Effector memory CD8-positive, alpha-beta T cell (primary cell): Measurements from ENCODE around the gene YY1.
A peak's percentile ranks its signal among the peaks of the same experiment; 100 is the strongest.

Experiments
- ATAC-seq: fragments of 150-1000 bp; cut with Tn5 transposase; replicated peaks from 2 replicates; pipeline ENCODE4 v1.10.0; 2021; ENCODE audit warnings: mild to moderate bottlenecking, moderate library complexity
- DNase-seq, 3 experiments: peaks; one replicate each; pipeline ENCODE4 v3.0.0; 2021
- H3K27ac Mint-ChIP-seq, 2 donors: one replicate each; pipeline ENCODE4 v1.8.0; 2022; ENCODE audit warnings: mild to moderate bottlenecking in 2 of 2, mixed read lengths in 2 of 2, moderate library complexity in 2 of 2
- H3K27me3 Mint-ChIP-seq, 2 donors: one replicate each; pipeline ENCODE4 v1.8.0; 2022; ENCODE audit warnings: mixed read lengths in 2 of 2
- H3K36me3 Mint-ChIP-seq: one replicate; pipeline ENCODE4 v1.8.0; 2022; ENCODE audit warnings: mild to moderate bottlenecking, moderate library complexity, mixed read lengths; ENCODE audit not compliant: insufficient read depth
- H3K4me1 Mint-ChIP-seq, 2 donors: one replicate each; pipeline ENCODE4 v1.8.0; 2022; ENCODE audit warnings: low read depth in 2 of 2, mixed read lengths in 2 of 2
- H3K4me3 Mint-ChIP-seq, 2 donors: one replicate each; pipeline ENCODE4 v1.8.0; 2022; ENCODE audit warnings: mild to moderate bottlenecking in 2 of 2, mixed read lengths in 2 of 2, moderate library complexity in 2 of 2
- H3K9me3 Mint-ChIP-seq, 2 donors: one replicate each; pipeline ENCODE4 v1.8.0; 2022; ENCODE audit warnings: mixed read lengths in 2 of 2

Gene YY1

GRCh38 chr14:100317912-100318808, 79.2 kb downstream of the YY1 start:
- Mint-ChIP-seq H3K9me3 (no peaks in the 10 kb centered on the region), H3K27ac (peak overlapping the region in 1 of 2 donors; percentile 64), H3K4me3 (peak overlapping the region; percentile 67 to 71), H3K4me1 (peaks cover 3 to 5% of the 10 kb centered on the region in 2 donors), H3K27me3 (no peaks in the 10 kb centered on the region), H3K36me3 (peaks cover 3% of the 10 kb centered on the region)
- ATAC-seq, result peak; percentile 99
- peak; percentile 70 to 75 (median 73) for DNase-seq

DNA sequence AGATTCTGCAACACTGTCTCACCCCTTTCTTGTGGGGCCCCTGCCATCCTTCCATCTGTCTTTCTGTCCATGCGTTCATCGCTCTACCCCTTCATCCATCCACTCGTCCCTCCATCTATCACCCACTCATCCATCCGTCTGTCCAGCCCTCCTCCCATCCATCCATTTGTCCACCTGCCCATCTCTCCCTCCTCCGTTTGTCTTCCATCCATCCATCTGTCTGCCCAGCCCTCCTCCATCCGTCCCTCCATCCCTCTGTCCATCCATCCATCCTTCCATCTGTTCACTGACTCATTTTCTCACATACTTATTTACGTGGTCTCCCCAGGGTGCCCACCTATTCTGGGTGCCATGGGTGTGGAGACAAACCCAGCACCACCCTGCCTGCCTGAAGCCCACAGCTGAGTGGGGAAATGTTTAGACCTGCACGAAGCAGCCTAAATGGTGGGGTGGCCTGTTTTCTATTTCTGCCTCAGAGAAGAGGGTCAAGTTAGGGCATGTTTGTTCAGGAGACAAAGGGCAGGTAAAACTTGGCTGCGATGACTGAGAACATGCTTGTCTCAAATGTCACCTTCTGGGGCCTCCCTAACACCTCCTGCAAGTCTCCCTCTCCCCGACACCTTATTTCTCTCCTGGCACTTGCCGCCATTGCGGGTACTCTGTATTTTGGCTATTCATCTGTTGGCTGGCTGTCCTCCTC, 81.4 kb downstream of the YY1 start:
- ATAC-seq, result no peak
- H3K4me1 Mint-ChIP-seq, result peaks cover 3 to 5% of the 10 kb centered on the region in 2 donors
- H3K27ac Mint-ChIP-seq, result no peak overlapping the region
- H3K36me3 Mint-ChIP-seq, result no peaks in the 10 kb centered on the region
- DNase-seq, result no peak
- no peaks in the 10 kb centered on the region for H3K9me3 Mint-ChIP-seq
- no peaks in the 10 kb centered on the region for H3K27me3 Mint-ChIP-seq
- no peak overlapping the region for H3K4me3 Mint-ChIP-seq

DNA sequence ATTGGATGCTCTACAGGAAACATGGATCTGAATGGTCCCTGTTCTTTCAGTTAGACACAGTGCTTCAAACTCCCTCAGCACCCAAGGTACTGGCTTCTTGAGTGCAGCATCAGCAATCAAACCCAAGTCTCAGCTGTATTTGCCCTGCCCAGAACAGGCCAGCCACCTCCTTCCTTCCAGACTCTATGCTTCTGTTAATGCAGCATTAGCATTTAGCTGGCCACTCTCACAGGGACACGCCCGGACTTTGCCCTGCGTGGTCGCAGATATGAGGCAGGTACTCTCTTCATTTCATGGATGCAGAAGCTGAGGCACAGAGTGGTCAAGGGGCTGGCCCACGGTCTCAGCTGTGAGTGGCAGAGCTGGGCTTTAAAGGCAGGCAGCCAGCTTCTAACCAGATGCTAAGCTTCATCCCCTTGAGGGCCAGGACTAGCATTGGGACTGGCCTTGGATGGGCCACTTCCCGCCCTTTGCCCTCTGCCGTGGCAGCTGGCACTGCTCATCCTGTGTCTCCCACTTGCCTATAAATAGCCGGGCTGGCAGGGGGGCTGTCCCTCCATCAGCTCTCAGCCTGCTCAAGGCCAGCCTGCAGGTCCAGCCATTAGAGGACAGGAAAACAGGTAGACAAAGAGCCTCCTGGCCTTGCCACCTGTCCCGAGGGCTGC, 82.7 kb downstream of the YY1 start:
- H3K36me3 Mint-ChIP-seq, result no peaks in the 10 kb centered on the region
- no peak for ATAC-seq

GRCh38 chr14:100322138-100322957, 83.4 kb downstream of the YY1 start:
- no peak for ATAC-seq
- no peaks in the 10 kb centered on the region for H3K9me3 Mint-ChIP-seq
- no peak for DNase-seq
- no peaks in the 10 kb centered on the region for H3K27me3 Mint-ChIP-seq
- H3K27ac Mint-ChIP-seq, result peak overlapping the region in 1 of 2 donors; percentile 25
- no peak overlapping the region for H3K4me3 Mint-ChIP-seq
- H3K4me1 Mint-ChIP-seq, result peaks cover 3 to 5% of the 10 kb centered on the region in 2 donors
- H3K36me3 Mint-ChIP-seq, result no peaks in the 10 kb centered on the region

More for the DNA sequence above, 82.7 kb downstream of the YY1 start:
- H3K27ac Mint-ChIP-seq, result no peak overlapping the region
- H3K4me3 Mint-ChIP-seq, result no peak overlapping the region
- no peaks in the 10 kb centered on the region for H3K27me3 Mint-ChIP-seq
- DNase-seq, result no peak
- H3K4me1 Mint-ChIP-seq, result peaks cover 3 to 5% of the 10 kb centered on the region in 2 donors
- H3K9me3 Mint-ChIP-seq, result no peaks in the 10 kb centered on the region

DNA sequence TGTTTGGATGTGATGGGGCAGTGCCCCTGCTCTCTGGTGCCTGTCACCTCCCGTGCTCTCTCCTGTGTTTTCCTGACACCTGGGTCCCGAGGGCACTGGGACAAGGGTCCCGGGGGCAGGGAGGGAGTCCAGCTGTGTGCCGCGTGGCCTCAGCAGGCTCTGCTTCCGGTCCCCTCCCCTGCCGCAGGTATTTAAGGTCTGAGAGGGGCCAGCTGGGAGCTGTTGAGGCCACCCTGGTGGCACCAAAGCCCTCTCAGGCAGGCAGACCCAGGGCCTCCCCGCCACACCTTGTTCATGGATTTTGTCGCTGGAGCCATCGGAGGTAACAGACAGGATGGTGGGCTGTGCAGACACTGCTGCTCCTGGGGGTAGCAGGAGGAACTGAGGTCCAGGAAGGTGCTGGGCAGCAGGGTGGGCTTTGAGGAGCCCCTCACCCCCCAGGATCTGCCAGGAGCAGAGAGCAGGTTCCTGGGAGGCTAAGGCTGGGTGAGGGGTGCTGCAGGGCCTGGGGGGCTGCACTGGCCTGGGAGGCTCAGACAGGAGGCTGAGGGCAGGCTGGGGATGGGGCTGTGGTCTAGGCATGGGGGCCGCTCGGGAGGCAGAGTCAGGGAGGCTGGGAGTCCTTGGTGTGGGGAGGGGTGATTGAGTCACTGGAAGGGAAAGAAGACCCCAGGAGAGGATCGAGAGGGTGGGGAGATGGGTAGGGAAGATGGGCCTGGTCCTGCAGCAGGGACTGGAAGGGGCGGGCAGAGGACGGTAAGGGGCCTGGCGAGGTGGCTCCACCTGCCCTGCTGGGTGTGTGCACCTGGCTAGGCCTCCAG, 84.4 kb downstream of the YY1 start, which contains the start of gene SLC25A47:
Gene SLC25A47 (plus strand): TSS at position 219 of the 821 bp plus-strand sequence. CDS start 76 bp downstream, at position 295.
- Mint-ChIP-seq H3K27ac (peak within 1 kb of the TSS in 1 of 2 donors; percentile 25), H3K27me3 (no peaks in the 10 kb centered on the region), H3K4me3 (no peak within 1 kb of the TSS), H3K4me1 (peaks cover 0 to 1% of the 10 kb centered on the region in 2 donors), H3K36me3 (no peaks in the 10 kb centered on the region), H3K9me3 (no peaks in the 10 kb centered on the region)
- DNase-seq, result no peak
- no peak for ATAC-seq

DNA sequence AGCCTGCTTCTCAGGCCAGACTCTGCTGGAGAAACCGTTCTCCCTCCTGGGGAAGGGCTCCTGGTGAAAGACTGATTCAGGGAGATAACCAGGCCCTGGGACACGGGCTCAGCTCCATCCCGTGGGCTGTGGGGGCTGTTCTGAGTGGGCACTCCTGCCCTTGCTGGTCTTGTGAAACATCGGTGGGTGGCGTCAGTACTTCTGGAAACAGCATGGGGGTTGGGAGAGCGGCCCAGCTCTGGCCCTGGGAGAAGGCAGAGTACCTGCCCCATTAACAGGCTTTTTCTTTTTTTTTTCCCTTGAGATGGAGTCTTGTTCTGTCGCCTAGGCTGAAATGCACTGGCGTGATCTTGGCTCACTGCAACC, 85.0 kb downstream of the YY1 start:
- Mint-ChIP-seq H3K27me3 (no peaks in the 10 kb centered on the region), H3K4me1 (peaks cover 0 to 1% of the 10 kb centered on the region in 2 donors), H3K9me3 (no peaks in the 10 kb centered on the region), H3K36me3 (no peaks in the 10 kb centered on the region), H3K4me3 (no peak overlapping the region), H3K27ac (no peak overlapping the region)
- DNase-seq, result no peak
- ATAC-seq, result no peak

DNA sequence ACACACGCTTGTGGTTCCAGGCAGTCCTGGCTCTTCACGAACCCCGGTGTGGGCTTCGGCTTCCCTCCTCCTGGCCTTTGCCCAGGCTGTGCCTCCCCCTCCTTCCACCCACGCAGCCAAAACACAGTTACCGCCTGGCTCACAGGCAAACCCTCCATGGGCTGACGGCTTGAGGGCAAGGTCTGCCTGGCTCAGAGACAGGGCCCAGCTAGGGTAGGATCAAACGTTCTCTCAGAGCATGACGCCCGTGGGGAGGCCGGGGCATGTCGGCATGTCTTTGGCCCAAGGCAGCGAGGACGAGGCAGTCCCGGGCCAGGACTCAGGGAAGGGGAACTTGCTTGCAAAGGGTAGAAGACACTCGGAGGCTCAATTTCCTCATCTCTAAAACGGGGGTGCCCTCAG, 86.3 kb downstream of the YY1 start:
- Mint-ChIP-seq H3K9me3 (no peaks in the 10 kb centered on the region), H3K27me3 (no peaks in the 10 kb centered on the region), H3K36me3 (no peaks in the 10 kb centered on the region), H3K4me1 (peaks cover 0 to 1% of the 10 kb centered on the region in 2 donors), H3K27ac (no peak overlapping the region), H3K4me3 (no peak overlapping the region)
- DNase-seq, result no peak
- ATAC-seq, result no peak

- DNase-seq, result no peak
- no peak for ATAC-seq
- Mint-ChIP-seq H3K27ac (no peak overlapping the region), H3K4me3 (no peak overlapping the region), H3K4me1 (peaks cover 0 to 1% of the 10 kb centered on the region in 2 donors), H3K9me3 (no peaks in the 10 kb centered on the region), H3K27me3 (no peaks in the 10 kb centered on the region), H3K36me3 (no peaks in the 10 kb centered on the region)
Observed at GRCh38 chr14:100325958-100326357, 87.0 kb downstream of the YY1 start.

GRCh38 chr14:100327128-100327527, 88.2 kb downstream of the YY1 start:
- Mint-ChIP-seq H3K27me3 (no peaks in the 10 kb centered on the region), H3K9me3 (no peaks in the 10 kb centered on the region), H3K4me3 (no peak overlapping the region), H3K4me1 (peaks cover 0 to 1% of the 10 kb centered on the region in 2 donors), H3K27ac (no peak overlapping the region), H3K36me3 (no peaks in the 10 kb centered on the region)
- DNase-seq, result no peak
- ATAC-seq, result no peak

DNA sequence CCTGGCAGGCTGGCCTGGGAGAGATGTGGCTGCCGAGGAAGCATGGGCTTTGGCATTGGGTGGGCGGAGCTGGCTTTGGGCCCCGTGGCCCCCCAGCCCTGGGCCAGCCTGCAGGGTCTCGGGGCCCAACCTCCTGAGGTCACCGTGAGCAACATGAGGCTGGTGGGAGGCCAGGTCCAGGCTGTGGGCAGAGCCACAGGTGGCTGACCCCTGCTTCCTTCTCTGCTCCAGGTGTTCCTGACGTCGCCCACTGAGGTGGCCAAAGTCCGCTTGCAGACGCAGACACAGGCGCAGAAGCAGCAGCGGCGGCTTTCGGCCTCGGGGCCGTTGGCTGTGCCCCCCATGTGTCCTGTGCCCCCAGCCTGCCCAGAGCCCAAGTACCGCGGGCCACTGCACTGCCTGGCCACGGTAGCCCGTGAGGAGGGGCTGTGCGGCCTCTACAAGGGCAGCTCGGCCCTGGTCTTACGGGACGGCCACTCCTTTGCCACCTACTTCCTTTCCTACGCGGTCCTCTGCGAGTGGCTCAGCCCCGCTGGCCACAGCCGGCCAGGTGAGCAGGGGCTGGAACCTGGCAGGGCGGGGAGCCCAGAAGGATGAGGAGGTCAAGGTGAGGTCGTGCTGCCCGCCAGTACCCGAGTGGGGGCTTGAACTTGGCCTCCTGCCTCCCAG, 89.7 kb downstream of the YY1 start:
- Mint-ChIP-seq H3K27ac (no peak overlapping the region), H3K4me1 (no peaks in the 10 kb centered on the region), H3K27me3 (no peaks in the 10 kb centered on the region), H3K4me3 (no peak overlapping the region), H3K9me3 (no peaks in the 10 kb centered on the region), H3K36me3 (no peaks in the 10 kb centered on the region)
- DNase-seq, result no peak
- ATAC-seq, result no peak

- Mint-ChIP-seq H3K36me3 (no peaks in the 10 kb centered on the region), H3K27me3 (no peaks in the 10 kb centered on the region), H3K4me3 (no peak overlapping the region), H3K4me1 (no peaks in the 10 kb centered on the region), H3K27ac (peak overlapping the region in 1 of 2 donors; percentile 58), H3K9me3 (no peaks in the 10 kb centered on the region)
- no peak for ATAC-seq
- DNase-seq, result no peak
Observed at GRCh38 chr14:100329233-100330006, 90.5 kb downstream of the YY1 start.
